IMR-90 (cell line): ENCODE results near the gene ZNF195.
"Not testable (repeated sequence)": the region's sequence is repeated elsewhere in the genome, so short reads cannot be mapped to it uniquely, and the experiment has no call there.

Source experiments
- CTCF ChIP-seq: conservative IDR thresholded peaks from 2 replicates; pipeline ENCODE4 v1.5.1; 2012; ENCODE audit warnings: mild to moderate bottlenecking, low read depth, low read length, improper control_type of control experiment
- FOS ChIP-seq: fragments of 150-350 bp; IDR thresholded peaks from 2 replicates; pipeline ENCODE4 v1.6.1; 2016; ENCODE audit warnings: low read depth, low read length
- MAFK ChIP-seq: IDR thresholded peaks from 2 replicates; pipeline ENCODE4 v1.6.1; 2012; ENCODE audit warnings: low read depth, low read length, improper control_type of control experiment
- MAZ ChIP-seq: IDR thresholded peaks from 2 replicates; pipeline ENCODE4 v1.6.1; 2012; ENCODE audit warnings: low read depth, mild to moderate bottlenecking, low read length, improper control_type of control experiment, moderate library complexity, borderline replicate concordance
- MXI1 ChIP-seq: IDR thresholded peaks from 2 replicates; pipeline ENCODE4 v1.6.1; 2012; ENCODE audit warnings: low read depth, mild to moderate bottlenecking, low read length, moderate library complexity, borderline replicate concordance
- NFE2L2 ChIP-seq: fragments of 150-350 bp; IDR thresholded peaks from 2 replicates; pipeline ENCODE4 v1.6.1; 2016; ENCODE audit warnings: low read depth, mild to moderate bottlenecking, low read length
- POLR2A ChIP-seq: IDR thresholded peaks from 2 replicates; pipeline ENCODE4 v1.6.1; 2012; ENCODE audit warnings: mild to moderate bottlenecking, low read depth, low read length
- RAD21 ChIP-seq: IDR thresholded peaks from 2 replicates; pipeline ENCODE4 v1.6.1; 2012; ENCODE audit warnings: low read length, improper control_type of control experiment
- RCOR1 ChIP-seq: IDR thresholded peaks from 2 replicates; pipeline ENCODE4 v1.6.1; 2012; ENCODE audit warnings: mild to moderate bottlenecking, low read length, improper control_type of control experiment; ENCODE audit not compliant: insufficient replicate concordance
- RFX5 ChIP-seq: IDR thresholded peaks from 2 replicates; pipeline ENCODE4 v1.8.0; 2012; ENCODE audit warnings: low read depth, mild to moderate bottlenecking, low read length, moderate library complexity
- TF ChIP-seq, protein P1 (sequence below): fragments of 150-350 bp; IDR thresholded peaks from 2 replicates; pipeline ENCODE4 v1.6.1; 2017; ENCODE audit warnings: mild to moderate bottlenecking, antibody characterized with exemption, low read length, low read depth

- TF ChIP-seq RCOR1, CTCF, MAZ, MXI1, FOS, RAD21, POLR2A, NFE2L2, MAFK, RFX5: not testable (repeated sequence)
- TF ChIP-seq, protein P1, sequence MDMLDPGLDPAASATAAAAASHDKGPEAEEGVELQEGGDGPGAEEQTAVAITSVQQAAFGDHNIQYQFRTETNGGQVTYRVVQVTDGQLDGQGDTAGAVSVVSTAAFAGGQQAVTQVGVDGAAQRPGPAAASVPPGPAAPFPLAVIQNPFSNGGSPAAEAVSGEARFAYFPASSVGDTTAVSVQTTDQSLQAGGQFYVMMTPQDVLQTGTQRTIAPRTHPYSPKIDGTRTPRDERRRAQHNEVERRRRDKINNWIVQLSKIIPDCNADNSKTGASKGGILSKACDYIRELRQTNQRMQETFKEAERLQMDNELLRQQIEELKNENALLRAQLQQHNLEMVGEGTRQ = not testable (repeated sequence)
Measured at GRCh38 chr11:3333157-3333556, 45.8 kb downstream of the ZNF195 start.
